ENCODE results near the gene DMXL1. TPM values are rescaled to one million over a fixed set of nuclear protein-coding genes. Genes with fewer than 3 reads are reported as not detected.

DMXL1 gene
- total and polyA plus RNA-seq, 12 donors = 5.9 to 36.5 (median 25.4) TPM

- no peak for ATAC-seq
- 98 to 100% methylated on average over 2 of the region's 2 CpGs for WGBS, 2 donors
- peaks cover 0 to 6% (median 0%) of the 10 kb centered on the region in 9 donors for H3K36me3 ChIP-seq
Measured at GRCh38 chr5:119282628-119283027, 211.7 kb downstream of the DMXL1 start.

GRCh38 chr5:119284031-119284430 is 213.1 kb downstream of the DMXL1 start:
- peaks cover 0 to 6% (median 0%) of the 10 kb centered on the region in 9 donors for H3K36me3 ChIP-seq
- no peak for DNase-seq
- H3K4me3 ChIP-seq = no peak overlapping the region
- H3K4me1 ChIP-seq = peaks cover 3 to 93% (median 19%) of the 10 kb centered on the region in 9 donors
- no peak for TF ChIP-seq CTCF (IDR thresholded peaks at IDR 0.05)
- intact Hi-C loops (cut with DNase I) = no loop called here
- H3K27me3 ChIP-seq = no peaks in the 10 kb centered on the region
- no peaks in the 10 kb centered on the region for H3K9me3 ChIP-seq
- WGBS, 2 donors = 84 to 92% methylated on average over 1 of the region's 1 CpG
- peak overlapping the region in 1 of 10 donors; percentile 8 for H3K27ac ChIP-seq
- no peak for ATAC-seq

More at GRCh38 chr5:119282628-119283027, 211.7 kb downstream of the DMXL1 start:
- Histone ChIP-seq H3K4me1 (peaks cover under 1 to 87% (median 8%) of the 10 kb centered on the region in 9 donors), H3K4me3 (no peak overlapping the region), H3K27me3 (no peaks in the 10 kb centered on the region), H3K27ac (no peak overlapping the region), H3K9me3 (no peaks in the 10 kb centered on the region)
- TF ChIP-seq CTCF (IDR thresholded peaks at IDR 0.05) = no peak
- no peak for DNase-seq
- intact Hi-C loops (cut with DNase I) = no loop called here

GRCh38 chr5:119285070-119285916 is 214.4 kb downstream of the DMXL1 start:
- no peak overlapping the region for H3K4me3 ChIP-seq
- H3K9me3 ChIP-seq = no peaks in the 10 kb centered on the region
- WGBS, 2 donors = 74 to 78% methylated on average over 5 of the region's 5 CpGs
- intact Hi-C loops (cut with DNase I) = no loop called here
- H3K36me3 ChIP-seq = peaks cover 0 to 6% (median 0%) of the 10 kb centered on the region in 9 donors
- H3K27me3 ChIP-seq = no peaks in the 10 kb centered on the region
- DNase-seq = peak; percentile 16 to 18
- H3K4me1 ChIP-seq = peaks cover 3 to 94% (median 26%) of the 10 kb centered on the region in 9 donors
- peak overlapping the region in 1 of 10 donors; percentile 50 for H3K27ac ChIP-seq
- no peak for TF ChIP-seq CTCF (IDR thresholded peaks at IDR 0.05)
- ATAC-seq = peak in 6 of 8 donors; percentile 39 to 77 (median 62)

- no peaks in the 10 kb centered on the region for H3K9me3 ChIP-seq
- 90 to 92% methylated on average over 8 of the region's 8 CpGs for WGBS, 2 donors
- H3K27ac ChIP-seq = peak overlapping the region in 1 of 10 donors; percentile 60
- intact Hi-C loops (cut with DNase I) = no loop called here
- no peak for DNase-seq
- H3K4me1 ChIP-seq = peaks cover 3 to 99% (median 27%) of the 10 kb centered on the region in 9 donors
- ATAC-seq = no peak
- H3K4me3 ChIP-seq = no peak overlapping the region
- H3K27me3 ChIP-seq = no peaks in the 10 kb centered on the region
- H3K36me3 ChIP-seq = peaks cover 0 to 6% (median 0%) of the 10 kb centered on the region in 9 donors
- TF ChIP-seq CTCF (IDR thresholded peaks at IDR 0.05) = no peak
Measured at GRCh38 chr5:119286511-119287488, 215.9 kb downstream of the DMXL1 start.

All from heart right ventricle (tissue), 16 donors.